Measurements from ENCODE around the gene ZNF562.
"Not testable (repeated sequence)": the region's sequence is repeated elsewhere in the genome, so short reads cannot be mapped to it uniquely, and the experiment has no call there.

The ZNF562 gene

DNA sequence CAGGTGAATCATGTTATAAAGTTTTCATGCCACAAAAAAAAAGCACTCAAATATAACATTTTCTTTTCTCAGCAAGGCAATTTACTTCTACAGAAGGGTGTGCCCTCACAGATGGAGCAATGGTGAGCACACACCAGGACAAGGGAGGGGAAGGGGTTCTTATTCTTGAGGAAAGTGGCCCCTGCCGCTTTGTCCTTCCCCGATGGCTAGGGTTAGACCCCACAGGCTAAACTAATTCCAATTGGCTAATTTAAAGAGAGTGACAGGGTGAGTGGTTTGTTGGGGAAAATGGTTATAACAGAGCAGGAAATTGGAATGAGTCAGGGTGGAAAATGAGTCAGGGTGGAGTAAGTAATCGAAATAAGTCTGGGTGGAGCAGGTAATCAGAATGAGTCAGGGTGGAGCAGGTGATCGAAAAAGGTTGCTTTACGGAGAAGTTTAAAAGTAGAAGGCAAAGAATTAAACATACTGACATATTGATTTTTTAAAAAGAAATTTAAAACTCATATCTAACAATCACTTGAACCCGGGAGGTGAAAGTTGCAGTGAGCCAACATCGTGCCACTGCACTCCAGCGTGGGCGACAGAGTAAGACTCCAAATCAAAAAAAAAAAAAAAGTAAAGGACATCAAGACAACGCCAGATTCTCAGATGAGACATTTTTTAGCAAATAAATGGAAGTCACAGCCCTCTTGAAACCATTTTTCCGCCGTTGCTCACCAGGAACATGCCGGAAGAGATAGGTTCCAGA lies 813 bp downstream of the ZNF562 start:
- H3K4me3 ChIP-seq (ENCODE audit: low read length), result peak overlapping the region; percentile 90
- no peaks in the 10 kb centered on the region for H3K36me3 ChIP-seq (ENCODE audit: control insufficient read depth, insufficient read depth, low read length)
- peak overlapping the region; percentile 76 for H3K27ac ChIP-seq (ENCODE audit: low read depth, low read length)
- peaks cover 3% of the 10 kb centered on the region for H3K4me1 ChIP-seq (ENCODE audit: control insufficient read depth, insufficient read depth, low read length)
- no peaks in the 10 kb centered on the region for H3K27me3 ChIP-seq (ENCODE audit: control insufficient read depth, insufficient read depth, low read length)
- H3K9ac ChIP-seq (ENCODE audit: low read length), result peak overlapping the region; percentile 74

DNA sequence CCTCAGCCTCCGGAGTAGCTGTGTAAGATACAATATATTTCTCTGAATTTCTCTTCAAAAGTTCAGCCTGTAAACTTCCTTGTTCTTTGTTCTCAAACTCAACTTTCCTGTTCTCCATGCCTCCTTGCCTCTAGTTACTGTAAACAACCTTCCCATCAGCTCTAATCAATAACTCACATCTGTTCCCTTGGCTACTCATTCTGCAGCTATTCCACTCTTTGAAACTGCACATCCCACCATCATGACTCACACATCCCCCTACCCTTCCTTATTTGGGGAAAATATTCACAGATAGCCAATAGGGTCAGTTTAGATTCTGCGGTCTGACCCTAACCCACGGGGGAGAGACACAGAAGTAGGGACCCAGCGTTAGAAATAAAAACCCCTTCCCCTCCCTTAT lies 2.0 kb downstream of the ZNF562 start:
- no peak overlapping the region for H3K27ac ChIP-seq (ENCODE audit: low read depth, low read length)

DNA sequence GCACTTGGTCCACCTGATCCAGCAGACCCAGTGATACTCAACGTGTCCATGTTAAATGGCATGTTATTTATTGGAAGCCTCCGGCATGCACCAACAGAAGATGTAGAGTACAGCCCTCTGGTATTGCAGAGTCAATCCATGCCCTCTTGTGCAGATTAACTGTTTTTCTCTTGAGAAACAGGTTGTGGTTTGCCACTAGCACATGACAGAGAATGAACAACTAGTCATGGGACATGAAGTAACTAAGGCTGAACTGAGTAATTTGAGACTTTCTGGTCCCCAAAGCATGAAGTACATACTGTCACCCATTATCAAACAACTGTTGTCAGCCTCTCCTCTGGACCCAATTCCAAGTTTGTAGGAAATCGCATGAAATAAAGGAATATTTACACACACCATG lies 3.2 kb downstream of the ZNF562 start:
- no peak overlapping the region for H3K9ac ChIP-seq (ENCODE audit: low read length)
- H3K36me3 ChIP-seq (ENCODE audit: control insufficient read depth, insufficient read depth, low read length), result no peaks in the 10 kb centered on the region
- peaks cover 3% of the 10 kb centered on the region for H3K4me1 ChIP-seq (ENCODE audit: control insufficient read depth, insufficient read depth, low read length)
- H3K4me3 ChIP-seq (ENCODE audit: low read length), result no peak overlapping the region
- no peaks in the 10 kb centered on the region for H3K27me3 ChIP-seq (ENCODE audit: control insufficient read depth, insufficient read depth, low read length)
- H3K27ac ChIP-seq (ENCODE audit: low read depth, low read length), result no peak overlapping the region

More for the DNA sequence above, 2.0 kb downstream of the ZNF562 start:
- H3K36me3 ChIP-seq (ENCODE audit: control insufficient read depth, insufficient read depth, low read length), result no peaks in the 10 kb centered on the region
- peaks cover 3% of the 10 kb centered on the region for H3K4me1 ChIP-seq (ENCODE audit: control insufficient read depth, insufficient read depth, low read length)
- no peak overlapping the region for H3K9ac ChIP-seq (ENCODE audit: low read length)
- no peak overlapping the region for H3K4me3 ChIP-seq (ENCODE audit: low read length)
- no peaks in the 10 kb centered on the region for H3K27me3 ChIP-seq (ENCODE audit: control insufficient read depth, insufficient read depth, low read length)

DNA sequence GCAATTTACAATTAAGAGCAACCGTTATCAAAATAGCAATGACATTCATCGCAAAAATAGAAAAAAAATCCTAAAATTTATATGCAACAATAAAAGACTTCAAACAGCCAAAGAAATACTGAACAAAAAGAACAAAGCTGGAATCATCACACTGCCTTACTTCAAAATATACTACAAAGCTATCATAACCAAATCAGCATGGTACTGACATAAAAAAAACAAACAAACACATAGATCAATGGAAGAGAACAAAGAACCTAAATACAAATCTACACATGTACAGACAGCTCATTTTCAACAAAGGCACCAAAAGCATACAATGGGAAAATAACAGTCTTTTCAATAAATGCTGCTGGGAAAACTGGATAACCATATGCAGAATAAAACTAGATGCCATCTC lies 6.4 kb downstream of the ZNF562 start:
- no peak overlapping the region for H3K4me3 ChIP-seq (ENCODE audit: low read length)
- no peaks in the 10 kb centered on the region for H3K36me3 ChIP-seq (ENCODE audit: control insufficient read depth, insufficient read depth, low read length)
- H3K27ac ChIP-seq (ENCODE audit: low read depth, low read length), result no peak overlapping the region
- no peaks in the 10 kb centered on the region for H3K4me1 ChIP-seq (ENCODE audit: control insufficient read depth, insufficient read depth, low read length)
- H3K9ac ChIP-seq (ENCODE audit: low read length), result no peak overlapping the region
- no peaks in the 10 kb centered on the region for H3K27me3 ChIP-seq (ENCODE audit: control insufficient read depth, insufficient read depth, low read length)

DNA sequence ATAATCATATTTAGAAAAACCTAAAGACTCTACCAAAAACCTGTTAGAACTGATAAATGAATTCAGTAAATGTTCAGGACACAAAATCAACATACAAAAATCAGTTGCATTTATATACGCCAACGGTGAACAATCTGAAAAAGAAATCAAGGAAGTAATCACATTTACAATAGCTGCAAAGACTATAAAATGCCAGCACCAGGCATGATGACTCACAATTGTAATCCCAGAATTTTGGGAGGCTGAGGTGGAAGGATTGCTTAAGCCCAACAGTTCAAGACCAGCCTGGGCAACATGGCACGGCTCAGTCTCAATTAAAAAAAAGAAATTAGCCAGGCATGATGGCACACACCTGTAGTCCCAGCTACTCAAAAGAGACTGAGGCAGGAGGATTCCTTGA lies 7.0 kb downstream of the ZNF562 start:
- H3K9ac ChIP-seq (ENCODE audit: low read length), result no peak overlapping the region
- H3K4me3 ChIP-seq (ENCODE audit: low read length), result no peak overlapping the region
- no peaks in the 10 kb centered on the region for H3K36me3 ChIP-seq (ENCODE audit: control insufficient read depth, insufficient read depth, low read length)
- H3K27me3 ChIP-seq (ENCODE audit: control insufficient read depth, insufficient read depth, low read length), result no peaks in the 10 kb centered on the region
- H3K4me1 ChIP-seq (ENCODE audit: control insufficient read depth, insufficient read depth, low read length), result no peaks in the 10 kb centered on the region
- H3K27ac ChIP-seq (ENCODE audit: low read depth, low read length), result no peak overlapping the region

DNA sequence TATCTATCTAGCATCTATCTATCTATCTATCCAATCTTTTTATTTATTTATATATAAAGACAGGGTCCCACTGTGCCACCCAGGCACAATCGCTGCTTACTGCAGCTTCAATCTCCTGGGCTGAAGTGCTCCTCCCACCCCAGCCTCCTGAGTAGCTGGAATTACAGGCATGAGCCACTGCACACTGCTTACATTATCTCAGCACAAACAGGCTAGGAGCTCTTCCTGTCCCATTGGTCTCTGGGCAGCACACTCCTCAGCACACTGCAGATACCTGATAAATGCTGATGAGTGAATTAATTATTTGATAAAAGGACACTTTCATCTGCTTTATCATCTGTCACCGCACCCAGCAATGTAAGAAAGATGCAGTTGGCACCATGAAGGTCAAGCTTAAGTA lies 16.1 kb downstream of the ZNF562 start:
- Histone ChIP-seq H3K36me3 (ENCODE audit: control insufficient read depth, insufficient read depth, low read length) (peaks cover 21% of the 10 kb centered on the region), H3K4me1 (ENCODE audit: control insufficient read depth, insufficient read depth, low read length) (no peaks in the 10 kb centered on the region), H3K27me3 (ENCODE audit: control insufficient read depth, insufficient read depth, low read length) (no peaks in the 10 kb centered on the region), H3K27ac (ENCODE audit: low read depth, low read length) (no peak overlapping the region), H3K9ac (ENCODE audit: low read length) (no peak overlapping the region), H3K4me3 (ENCODE audit: low read length) (no peak overlapping the region)

DNA sequence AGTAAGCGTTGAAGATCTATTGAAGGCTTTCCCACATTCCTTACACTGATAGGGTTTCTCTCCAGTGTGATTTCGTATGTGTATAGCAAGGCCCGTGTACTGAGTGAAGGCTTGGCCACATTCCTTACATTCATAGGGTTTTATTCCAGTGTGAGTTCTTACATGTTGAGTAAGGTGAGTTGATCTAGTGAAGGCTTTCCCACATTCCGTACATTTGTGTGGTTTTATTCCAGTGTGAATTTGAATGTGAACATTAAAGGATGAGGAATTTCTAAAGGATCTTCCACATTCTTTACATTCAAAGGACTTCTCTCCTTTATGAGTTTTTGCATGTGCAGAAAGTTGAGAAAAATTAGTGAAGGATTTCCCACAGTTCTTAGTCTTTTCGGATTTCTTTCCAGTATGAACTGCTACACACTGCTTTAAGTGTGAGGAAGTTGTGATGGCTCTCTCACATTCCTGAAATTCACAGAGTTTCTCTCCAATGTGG lies 21.8 kb downstream of the ZNF562 start:
- H3K36me3 ChIP-seq (ENCODE audit: control insufficient read depth, insufficient read depth, low read length), result peaks cover 37% of the 10 kb centered on the region
- not testable (repeated sequence) for H3K4me3 ChIP-seq (ENCODE audit: low read length)

DNA sequence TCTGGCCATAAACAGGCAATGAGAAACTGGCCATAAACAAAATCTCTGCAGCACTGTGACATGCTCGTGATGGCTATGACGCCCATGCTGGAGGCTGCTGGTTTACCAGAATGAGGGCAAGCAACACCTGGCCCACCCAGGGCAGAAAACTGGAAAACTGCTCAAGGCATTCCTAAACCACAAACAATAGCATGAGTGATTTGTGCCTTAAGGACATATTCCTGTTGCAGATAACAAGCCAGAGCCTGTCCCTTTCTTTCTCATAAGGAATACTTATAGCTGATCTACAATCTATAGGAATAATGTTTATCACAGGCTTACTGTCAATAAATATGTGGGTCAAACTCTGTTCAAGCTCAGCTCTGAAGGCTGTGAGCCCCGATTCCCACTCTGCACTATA lies 23.4 kb downstream of the ZNF562 start:
- H3K4me1 ChIP-seq (ENCODE audit: control insufficient read depth, insufficient read depth, low read length); H3K9ac ChIP-seq (ENCODE audit: low read length); H3K27me3 ChIP-seq (ENCODE audit: control insufficient read depth, insufficient read depth, low read length); H3K4me3 ChIP-seq (ENCODE audit: low read length); H3K27ac ChIP-seq (ENCODE audit: low read depth, low read length): not testable (repeated sequence)
- H3K36me3 ChIP-seq (ENCODE audit: control insufficient read depth, insufficient read depth, low read length), result peaks cover 37% of the 10 kb centered on the region

More for the DNA sequence above, 21.8 kb downstream of the ZNF562 start:
- H3K27me3 ChIP-seq (ENCODE audit: control insufficient read depth, insufficient read depth, low read length); H3K27ac ChIP-seq (ENCODE audit: low read depth, low read length); H3K4me1 ChIP-seq (ENCODE audit: control insufficient read depth, insufficient read depth, low read length); H3K9ac ChIP-seq (ENCODE audit: low read length): not testable (repeated sequence)

DNA sequence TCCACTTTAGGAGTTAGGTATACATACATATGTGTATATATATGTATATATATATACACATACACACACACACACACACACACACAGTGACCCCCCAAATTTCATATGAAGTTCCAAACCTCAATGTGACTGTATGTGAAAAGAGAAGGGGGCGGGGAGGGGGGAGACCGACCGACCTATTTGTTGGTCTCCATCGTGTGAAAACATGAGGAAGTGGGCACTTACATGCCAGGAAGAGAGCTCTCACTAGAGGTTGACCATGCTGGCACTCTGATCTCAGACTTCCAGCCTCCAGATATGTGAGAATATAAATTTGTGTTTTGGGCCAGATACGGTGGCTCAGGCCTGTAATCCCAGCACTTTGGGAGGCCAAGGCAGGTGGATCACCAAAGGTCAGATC lies 24.6 kb downstream of the ZNF562 start:
- H3K27me3 ChIP-seq (ENCODE audit: control insufficient read depth, insufficient read depth, low read length), result no peaks in the 10 kb centered on the region
- no peak overlapping the region for H3K4me3 ChIP-seq (ENCODE audit: low read length)
- no peak overlapping the region for H3K27ac ChIP-seq (ENCODE audit: low read depth, low read length)
- H3K4me1 ChIP-seq (ENCODE audit: control insufficient read depth, insufficient read depth, low read length), result no peaks in the 10 kb centered on the region
- H3K36me3 ChIP-seq (ENCODE audit: control insufficient read depth, insufficient read depth, low read length), result peaks cover 30% of the 10 kb centered on the region
- H3K9ac ChIP-seq (ENCODE audit: low read length), result no peak overlapping the region

DNA sequence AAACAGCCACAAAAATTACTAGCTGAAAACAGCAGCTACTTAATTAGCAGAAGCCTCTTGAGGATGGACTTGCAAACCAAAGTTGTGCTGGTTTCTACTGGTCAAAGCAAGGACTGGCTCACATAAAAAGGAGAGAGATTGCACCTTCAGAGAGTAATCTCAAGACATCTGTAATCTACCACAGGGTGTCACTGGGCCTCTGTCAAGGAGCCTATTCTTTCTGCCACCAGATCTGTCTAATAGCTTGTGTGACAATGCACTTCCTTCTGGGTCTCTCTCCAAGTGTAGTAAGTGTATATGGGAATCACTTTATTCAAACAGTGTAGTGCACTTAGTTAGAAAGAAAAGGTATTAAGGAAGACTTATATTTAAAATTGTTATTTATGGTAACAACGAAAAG lies 29.4 kb downstream of the ZNF562 start:
- H3K9ac ChIP-seq (ENCODE audit: low read length), result no peak overlapping the region
- H3K4me1 ChIP-seq (ENCODE audit: control insufficient read depth, insufficient read depth, low read length), result no peaks in the 10 kb centered on the region
- H3K27ac ChIP-seq (ENCODE audit: low read depth, low read length), result no peak overlapping the region
- H3K4me3 ChIP-seq (ENCODE audit: low read length), result no peak overlapping the region
- H3K27me3 ChIP-seq (ENCODE audit: control insufficient read depth, insufficient read depth, low read length), result no peaks in the 10 kb centered on the region
- peaks cover 2% of the 10 kb centered on the region for H3K36me3 ChIP-seq (ENCODE audit: control insufficient read depth, insufficient read depth, low read length)

DNA sequence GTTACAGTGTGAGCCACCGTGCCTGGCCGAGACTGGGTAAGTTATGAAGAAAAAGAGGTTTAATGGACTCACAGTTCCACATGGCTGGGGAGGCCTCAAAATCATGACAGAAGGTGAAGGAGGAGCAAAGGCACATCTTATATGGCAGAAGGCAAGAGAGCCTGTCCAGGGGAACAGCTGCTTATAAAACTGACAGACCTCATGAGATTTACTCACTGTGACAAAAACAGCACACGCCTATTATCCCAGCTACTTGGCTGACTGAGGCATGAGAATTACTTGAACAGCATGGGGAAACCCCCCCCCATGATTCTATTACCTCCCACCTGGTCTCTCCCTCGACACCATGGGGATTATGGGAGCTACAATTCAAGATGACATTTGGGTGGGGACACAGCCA lies 30.4 kb downstream of the ZNF562 start:
- no peaks in the 10 kb centered on the region for H3K36me3 ChIP-seq (ENCODE audit: control insufficient read depth, insufficient read depth, low read length)
- H3K4me3 ChIP-seq (ENCODE audit: low read length), result no peak overlapping the region
- H3K27me3 ChIP-seq (ENCODE audit: control insufficient read depth, insufficient read depth, low read length), result no peaks in the 10 kb centered on the region

DNA sequence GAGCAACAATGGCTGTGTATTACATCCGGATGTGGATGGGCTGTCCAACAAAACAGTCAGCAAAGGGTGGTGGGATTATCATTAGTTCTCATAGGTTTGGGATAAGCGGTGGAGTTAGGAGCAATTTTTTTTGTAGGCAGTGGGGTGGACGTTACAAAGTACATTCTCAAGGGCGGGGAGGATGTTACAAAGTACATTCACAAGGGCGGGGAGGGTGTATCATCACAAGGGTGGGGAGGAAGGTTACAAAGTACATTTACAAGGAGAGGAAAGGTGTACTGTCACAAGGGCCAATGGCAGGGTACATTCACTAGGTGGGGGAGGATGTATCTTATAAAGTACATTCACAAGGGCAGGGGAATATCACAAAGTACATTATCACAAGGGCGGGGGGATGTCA lies 33.1 kb downstream of the ZNF562 start:
- no peaks in the 10 kb centered on the region for H3K4me1 ChIP-seq (ENCODE audit: control insufficient read depth, insufficient read depth, low read length)
- no peaks in the 10 kb centered on the region for H3K27me3 ChIP-seq (ENCODE audit: control insufficient read depth, insufficient read depth, low read length)
- no peak overlapping the region for H3K9ac ChIP-seq (ENCODE audit: low read length)
- no peaks in the 10 kb centered on the region for H3K36me3 ChIP-seq (ENCODE audit: control insufficient read depth, insufficient read depth, low read length)
- no peak overlapping the region for H3K4me3 ChIP-seq (ENCODE audit: low read length)
- H3K27ac ChIP-seq (ENCODE audit: low read depth, low read length), result no peak overlapping the region

More for the DNA sequence above, 30.4 kb downstream of the ZNF562 start:
- no peaks in the 10 kb centered on the region for H3K4me1 ChIP-seq (ENCODE audit: control insufficient read depth, insufficient read depth, low read length)
- no peak overlapping the region for H3K27ac ChIP-seq (ENCODE audit: low read depth, low read length)
- no peak overlapping the region for H3K9ac ChIP-seq (ENCODE audit: low read length)

DNA sequence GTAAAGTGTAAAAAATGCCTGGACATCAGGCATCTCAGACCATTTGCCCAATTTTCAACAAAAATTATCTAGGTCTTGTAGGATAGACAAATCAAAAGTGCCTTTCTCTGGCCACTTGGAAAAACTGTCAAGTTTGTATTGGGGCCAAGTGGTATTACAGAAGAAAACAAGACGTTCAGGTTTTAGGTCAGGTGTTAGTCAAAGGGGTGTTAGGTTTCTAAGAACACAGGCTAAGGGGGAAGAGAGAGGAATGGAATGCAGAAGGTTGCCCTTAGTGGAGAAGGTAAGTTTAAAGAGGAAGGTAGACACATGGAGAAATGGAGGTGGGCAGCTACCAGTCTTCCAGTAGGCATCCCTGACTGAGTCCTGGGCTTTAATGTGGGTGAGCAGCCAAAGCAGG lies 33.9 kb downstream of the ZNF562 start:
- Histone ChIP-seq H3K27ac (ENCODE audit: low read depth, low read length) (no peak overlapping the region), H3K36me3 (ENCODE audit: control insufficient read depth, insufficient read depth, low read length) (no peaks in the 10 kb centered on the region), H3K4me3 (ENCODE audit: low read length) (no peak overlapping the region)

More for the DNA sequence above, 33.9 kb downstream of the ZNF562 start:
- Histone ChIP-seq H3K27me3 (ENCODE audit: control insufficient read depth, insufficient read depth, low read length) (no peaks in the 10 kb centered on the region), H3K9ac (ENCODE audit: low read length) (no peak overlapping the region), H3K4me1 (ENCODE audit: control insufficient read depth, insufficient read depth, low read length) (no peaks in the 10 kb centered on the region)

Data from rectal smooth muscle tissue (tissue), 1 donor.